ENCODE measurements around the gene GASK1B.

Gene GASK1B

DNA sequence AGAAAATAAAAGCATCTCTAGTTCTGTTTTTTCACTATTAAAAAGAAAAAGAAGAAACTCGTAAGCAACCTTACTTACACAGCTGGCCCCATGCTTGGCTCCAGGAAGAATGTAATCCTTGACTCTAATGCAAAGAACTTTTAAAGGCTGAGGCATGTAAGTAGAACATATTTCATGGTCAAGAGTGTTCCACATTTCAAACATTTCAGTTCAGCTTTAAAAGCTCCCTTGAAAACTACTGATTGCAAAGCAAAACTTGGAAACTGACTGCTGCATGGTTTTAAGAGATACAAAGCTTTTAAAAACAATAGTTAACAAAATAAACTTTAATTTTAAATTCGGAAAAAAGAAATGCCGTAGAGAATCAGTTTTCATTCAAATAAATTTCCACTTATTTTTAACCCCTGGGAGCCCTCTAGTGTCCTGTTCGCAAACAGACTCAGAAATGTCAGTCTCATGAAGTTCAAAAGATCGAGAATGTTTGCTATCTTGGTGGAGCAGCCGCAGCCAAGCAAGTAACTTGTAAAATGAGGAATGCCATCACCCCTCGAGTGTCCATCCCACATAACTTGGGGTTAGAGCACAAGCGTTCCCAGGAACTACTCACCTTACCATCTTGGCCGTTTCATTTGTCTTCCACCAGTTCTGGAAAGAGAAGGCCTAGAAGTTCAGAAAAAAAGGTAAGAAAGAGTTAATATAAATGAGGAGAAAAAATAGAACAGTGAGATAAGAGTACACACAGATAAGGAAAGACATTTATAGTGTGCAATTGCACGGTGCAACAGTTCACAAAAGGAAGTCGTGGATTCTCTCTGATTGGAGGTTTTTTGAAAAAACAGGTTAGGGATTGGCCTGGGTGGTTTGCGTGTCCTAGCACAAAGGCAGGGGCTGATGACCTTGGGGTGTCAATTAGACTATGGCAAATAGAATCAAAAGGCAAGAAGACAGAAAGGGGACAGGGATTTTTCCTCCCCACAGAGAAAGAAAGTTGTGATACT is at the start of gene GASK1B:
TSS of gene GASK1B (minus strand) at position 765 of the 998 bp plus-strand sequence. CDS start 1,650 bp downstream, outside the sequence.
- DNase-seq (ENCODE audit: low read depth in 2 of 2) = no peak

DNA sequence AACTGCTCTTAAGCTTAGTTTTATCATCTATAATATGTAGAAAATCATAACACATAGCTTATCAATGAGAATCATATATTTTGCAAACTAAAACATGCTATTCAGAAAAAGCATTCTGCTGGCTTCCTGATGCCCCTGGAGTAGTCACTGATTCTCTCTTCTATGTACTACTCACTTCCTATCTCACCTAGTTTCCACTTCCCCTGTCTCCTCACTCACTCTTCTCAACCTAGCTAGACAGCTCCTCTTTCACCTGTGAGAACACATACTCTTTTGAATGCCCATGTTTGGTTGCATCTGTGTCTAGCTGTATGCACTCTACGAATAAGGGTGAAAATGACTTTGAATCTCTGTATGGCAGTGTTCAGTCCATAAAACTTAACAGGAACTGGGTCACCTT is 46.8 kb upstream of the GASK1B start:
- no peak for DNase-seq (ENCODE audit: low read depth in 2 of 2)

- no peak for DNase-seq (ENCODE audit: low read depth in 2 of 2)
Observed at GRCh38 chr4:158217763-158218162, 44.9 kb upstream of the GASK1B start.

DNA sequence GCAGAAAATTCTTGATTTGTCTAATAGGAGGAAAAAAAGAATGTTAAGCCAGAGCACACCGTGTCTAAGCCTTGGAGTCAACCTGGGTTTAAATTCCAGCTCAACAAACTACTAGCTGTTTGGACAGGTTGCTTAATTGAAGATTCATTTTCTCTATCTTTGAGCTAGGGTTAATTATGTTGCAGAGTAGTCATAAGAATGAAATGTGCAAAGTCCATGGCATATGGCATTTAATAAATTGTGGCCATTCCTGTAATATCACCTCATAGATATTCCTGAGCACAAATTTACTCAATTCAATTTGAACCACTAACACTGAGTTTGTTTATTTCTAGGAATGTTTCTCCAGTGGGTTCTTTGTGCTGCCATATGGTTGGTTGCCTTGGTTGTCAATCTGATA is 42.0 kb upstream of the GASK1B start:
- DNase-seq (ENCODE audit: low read depth in 2 of 2) = no peak

- DNase-seq (ENCODE audit: low read depth in 2 of 2) = no peak
Observed at GRCh38 chr4:158213466-158213865, 40.6 kb upstream of the GASK1B start.

GRCh38 chr4:158211222-158211621 is 38.4 kb upstream of the GASK1B start:
- no peak for DNase-seq (ENCODE audit: low read depth in 2 of 2)

- DNase-seq (ENCODE audit: low read depth in 2 of 2) = peak; percentile 30 to 32
Observed at GRCh38 chr4:158209825-158210807, 37.3 kb upstream of the GASK1B start, which contains the start of gene TMEM144. Gene TMEM144, plus strand, starts transcription at chr4:158210486. Its CDS starts 2,182 bp downstream, at chr4:158212668.

DNA sequence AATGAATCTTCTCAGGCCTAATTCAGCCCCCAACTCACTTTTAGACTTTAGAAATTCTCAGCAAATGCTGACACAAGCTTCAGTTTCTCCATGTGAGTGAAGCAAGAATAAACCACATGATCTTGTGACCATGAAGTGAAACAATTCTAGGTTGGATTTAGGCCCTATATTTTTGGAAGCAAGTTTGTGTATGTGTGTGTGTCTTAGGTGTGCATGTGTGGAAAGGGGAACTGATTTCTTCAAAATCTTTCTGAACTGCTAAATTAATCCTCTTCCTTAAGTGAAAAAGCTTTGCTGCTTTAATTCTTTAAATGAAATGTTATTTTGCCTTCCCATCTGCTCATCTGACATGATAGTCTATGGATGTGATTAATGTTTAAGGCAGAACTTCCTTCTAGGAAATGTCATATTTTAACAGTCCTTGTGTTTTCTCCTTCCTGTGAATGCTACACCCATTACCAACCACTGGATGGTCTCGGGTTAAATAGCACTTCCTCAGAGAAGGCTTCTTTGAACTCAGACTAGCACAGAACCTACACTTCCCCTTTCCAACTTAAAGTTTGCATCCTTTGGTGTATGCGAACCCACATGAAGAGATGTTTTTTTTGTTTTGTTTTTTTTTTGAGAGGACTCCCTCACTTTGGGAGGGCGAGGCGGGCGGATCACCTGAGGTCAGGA is 36.3 kb upstream of the GASK1B start:
- DNase-seq (ENCODE audit: low read depth in 2 of 2) = no peak

DNA sequence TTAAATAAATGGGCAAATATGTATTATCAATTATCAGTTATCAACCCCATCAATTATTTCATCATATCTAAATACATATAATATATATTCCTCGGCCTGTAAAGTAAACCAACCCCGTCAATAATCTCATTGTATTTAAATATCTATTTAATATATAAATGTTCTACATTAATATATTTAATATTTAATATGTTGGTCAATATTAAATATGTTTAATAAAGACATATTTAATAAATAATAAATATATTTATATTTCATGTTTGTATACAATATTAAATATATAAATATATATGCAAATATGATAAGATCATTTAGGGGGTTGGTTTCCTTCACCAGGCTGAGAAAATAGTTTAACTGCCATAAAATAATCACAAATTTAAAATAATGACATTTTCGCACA is 31.1 kb upstream of the GASK1B start:
- DNase-seq (ENCODE audit: low read depth in 2 of 2) = no peak

DNA sequence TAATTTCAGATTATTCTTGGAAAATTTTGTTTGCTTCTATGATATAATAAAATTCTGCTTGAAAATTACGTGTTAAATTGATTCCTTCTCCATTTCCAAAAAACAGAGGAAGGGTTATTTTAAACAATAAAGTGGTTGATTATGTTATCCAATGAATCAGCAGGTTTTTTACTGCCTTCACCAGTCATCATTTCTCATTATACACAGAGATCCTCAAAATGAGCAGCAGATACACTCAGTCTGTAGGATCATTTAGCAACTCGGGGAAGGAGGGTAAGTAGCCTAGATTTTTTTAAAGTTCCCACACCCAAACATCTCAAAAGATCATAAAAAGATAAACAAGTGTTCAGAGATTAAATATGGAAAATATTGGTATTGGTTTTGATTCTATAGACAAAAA is 30.6 kb upstream of the GASK1B start:
- DNase-seq (ENCODE audit: low read depth in 2 of 2) = no peak

DNA sequence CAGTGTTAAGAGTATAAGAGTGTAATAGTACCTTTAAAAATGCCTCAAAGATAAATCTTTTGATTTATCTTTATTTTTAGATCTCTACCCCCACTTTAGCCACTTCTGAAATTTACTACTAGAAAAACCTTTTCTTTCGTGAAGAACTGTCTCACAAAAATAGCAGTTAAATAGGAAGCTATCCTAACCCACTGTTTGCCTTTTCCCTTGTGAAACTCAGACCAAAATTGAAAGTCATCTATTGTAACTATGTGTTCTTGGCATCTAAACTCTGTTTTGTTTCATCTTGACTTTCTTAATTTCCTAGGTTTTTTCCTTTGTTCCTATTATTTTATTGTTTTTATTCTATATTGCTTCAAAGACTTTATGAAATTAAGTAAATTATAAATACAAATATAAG is 29.7 kb upstream of the GASK1B start:
- DNase-seq (ENCODE audit: low read depth in 2 of 2) = no peak

GRCh38 chr4:158201876-158202275 is 29.1 kb upstream of the GASK1B start:
- DNase-seq (ENCODE audit: low read depth in 2 of 2) = no peak

- DNase-seq (ENCODE audit: low read depth in 2 of 2) = no peak
Observed at GRCh38 chr4:158201322-158201721, 28.5 kb upstream of the GASK1B start.

- DNase-seq (ENCODE audit: low read depth in 2 of 2) = no peak
Observed at GRCh38 chr4:158200214-158200613, 27.4 kb upstream of the GASK1B start.

GRCh38 chr4:158197194-158197776 is 24.5 kb upstream of the GASK1B start:
- no peak for DNase-seq (ENCODE audit: low read depth in 2 of 2)

DNA sequence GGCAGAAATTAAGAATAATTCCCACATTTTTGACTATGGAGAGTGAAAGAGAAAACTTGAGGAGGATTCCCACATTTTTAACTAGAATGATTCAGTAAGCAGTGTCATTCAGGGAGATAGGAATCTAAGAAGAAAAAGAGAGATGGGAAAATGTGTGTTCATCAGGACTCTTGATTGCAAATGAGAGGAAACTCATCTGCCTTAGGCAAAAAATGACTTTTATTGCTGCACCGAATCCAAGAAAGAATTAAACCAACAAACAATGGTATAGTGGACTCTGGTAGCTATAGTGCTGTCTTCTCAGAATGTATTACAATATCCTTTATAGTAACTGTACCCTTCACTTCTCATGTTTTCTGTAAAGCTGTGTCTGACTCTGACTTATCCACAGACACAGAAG is 22.5 kb upstream of the GASK1B start:
- no peak for DNase-seq (ENCODE audit: low read depth in 2 of 2)

DNA sequence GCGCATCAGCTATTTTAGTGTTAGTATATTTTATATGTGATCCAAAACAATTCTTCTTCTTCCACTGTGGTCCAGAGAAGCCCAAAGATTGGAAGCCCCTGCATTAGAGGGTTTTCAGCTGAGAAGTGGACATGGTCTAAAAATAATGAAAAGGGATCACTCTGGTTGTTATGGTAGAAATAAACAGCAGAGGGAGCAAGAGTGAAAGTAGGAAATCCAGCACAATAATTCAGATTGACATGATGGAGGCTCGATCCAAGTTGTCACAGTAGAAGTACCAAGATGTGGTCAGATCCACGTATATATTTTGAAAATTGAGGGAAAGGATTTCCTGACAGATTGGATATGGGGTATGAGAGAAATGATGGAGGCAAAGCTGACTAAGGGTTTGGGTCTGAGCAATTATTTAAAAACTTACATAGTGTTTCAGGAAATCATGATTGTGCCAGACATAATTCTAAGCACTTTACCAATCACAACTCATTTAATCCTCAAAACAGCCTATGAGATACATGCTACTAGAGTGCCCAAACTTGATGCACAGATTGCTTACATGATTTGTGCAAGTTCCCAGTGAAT is 20.4 kb upstream of the GASK1B start:
- DNase-seq (ENCODE audit: low read depth in 2 of 2) = no peak

- no peak for DNase-seq (ENCODE audit: low read depth in 2 of 2)
Observed at GRCh38 chr4:158192439-158193158, 19.8 kb upstream of the GASK1B start.

DNA sequence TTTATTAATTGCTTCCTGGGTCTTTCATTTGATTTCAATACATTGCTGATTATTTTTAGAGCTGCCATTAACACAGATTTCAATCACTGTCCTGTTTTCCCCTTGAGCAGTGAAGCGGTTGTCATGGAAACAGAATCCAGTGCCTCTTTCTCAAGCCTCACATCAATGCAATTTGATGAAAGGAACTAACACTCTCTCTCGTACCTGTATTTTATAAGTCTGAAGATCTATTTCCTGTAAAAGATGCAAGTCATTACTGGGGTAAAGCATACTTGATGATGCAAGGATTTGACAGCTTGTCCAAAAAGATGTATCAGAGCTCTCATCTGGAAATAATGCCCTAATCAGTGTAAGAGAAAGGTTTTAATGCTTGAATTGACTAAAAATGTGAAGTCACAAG is 17.9 kb upstream of the GASK1B start:
- no peak for DNase-seq (ENCODE audit: low read depth in 2 of 2)

DNA sequence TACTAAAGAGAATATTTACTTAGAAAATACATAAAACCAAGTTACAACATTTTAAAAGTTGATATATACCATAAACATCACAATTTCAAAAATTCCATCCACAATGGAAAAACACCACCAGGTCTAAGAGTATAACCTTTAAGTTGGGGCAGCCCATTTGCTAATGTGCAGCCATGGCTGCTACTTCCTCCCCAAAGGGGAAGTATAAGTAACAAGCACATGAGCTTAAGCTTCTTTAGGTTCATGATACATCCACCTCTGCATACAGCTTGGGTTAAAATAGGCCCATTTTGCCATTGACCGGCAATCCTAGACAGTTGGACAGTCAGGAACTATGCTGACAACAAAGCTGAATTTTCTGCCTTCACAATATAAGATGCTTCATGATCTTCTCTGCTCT is 16.6 kb upstream of the GASK1B start:
- DNase-seq (ENCODE audit: low read depth in 2 of 2) = no peak
